ENCODE data around the gene PBX3.

PBX3 gene

GRCh38 chr9:125990186-125990792, 243.1 kb downstream of the PBX3 start:
- no peaks in the 10 kb centered on the region for H3K27me3 ChIP-seq (ENCODE audit: low read length)
- no peak overlapping the region for H2AFZ ChIP-seq (ENCODE audit: low read depth, low read length, severe bottlenecking)

GRCh38 chr9:125990793-125991220, 243.6 kb downstream of the PBX3 start:
- Histone ChIP-seq H3K4me2 (ENCODE audit: low read depth, low read length, poor library complexity, severe bottlenecking) (no peak overlapping the region), H3K9ac (ENCODE audit: low read length) (no peak overlapping the region), H3K4me3 (ENCODE audit: insufficient read depth, low read length, poor library complexity, severe bottlenecking) (no peak overlapping the region), H2AFZ (ENCODE audit: low read depth, low read length, severe bottlenecking) (no peak overlapping the region), H3K27ac (ENCODE audit: low read depth, low read length) (no peak overlapping the region), H3K36me3 (ENCODE audit: low read length) (no peaks in the 10 kb centered on the region), H3F3A (ENCODE audit: insufficient read depth) (no peaks in the 10 kb centered on the region), H4K20me1 (ENCODE audit: low read depth, low read length) (no peaks in the 10 kb centered on the region), H3K9me3 (ENCODE audit: insufficient read depth, low read length) (no peaks in the 10 kb centered on the region), H3K79me2 (ENCODE audit: insufficient read depth, low read length) (no peaks in the 10 kb centered on the region), H3K27me3 (ENCODE audit: low read length) (no peaks in the 10 kb centered on the region), H3K9me2 (replicated peaks; ENCODE audit: insufficient read depth, low read length) (no peaks in the 10 kb centered on the region)
- TF ChIP-seq, protein P1, sequence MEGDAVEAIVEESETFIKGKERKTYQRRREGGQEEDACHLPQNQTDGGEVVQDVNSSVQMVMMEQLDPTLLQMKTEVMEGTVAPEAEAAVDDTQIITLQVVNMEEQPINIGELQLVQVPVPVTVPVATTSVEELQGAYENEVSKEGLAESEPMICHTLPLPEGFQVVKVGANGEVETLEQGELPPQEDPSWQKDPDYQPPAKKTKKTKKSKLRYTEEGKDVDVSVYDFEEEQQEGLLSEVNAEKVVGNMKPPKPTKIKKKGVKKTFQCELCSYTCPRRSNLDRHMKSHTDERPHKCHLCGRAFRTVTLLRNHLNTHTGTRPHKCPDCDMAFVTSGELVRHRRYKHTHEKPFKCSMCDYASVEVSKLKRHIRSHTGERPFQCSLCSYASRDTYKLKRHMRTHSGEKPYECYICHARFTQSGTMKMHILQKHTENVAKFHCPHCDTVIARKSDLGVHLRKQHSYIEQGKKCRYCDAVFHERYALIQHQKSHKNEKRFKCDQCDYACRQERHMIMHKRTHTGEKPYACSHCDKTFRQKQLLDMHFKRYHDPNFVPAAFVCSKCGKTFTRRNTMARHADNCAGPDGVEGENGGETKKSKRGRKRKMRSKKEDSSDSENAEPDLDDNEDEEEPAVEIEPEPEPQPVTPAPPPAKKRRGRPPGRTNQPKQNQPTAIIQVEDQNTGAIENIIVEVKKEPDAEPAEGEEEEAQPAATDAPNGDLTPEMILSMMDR (IDR thresholded peaks at IDR 0.05; ENCODE audit: insufficient read depth, low read length, poor library complexity, severe bottlenecking): no peak
- TF ChIP-seq EZH2phosphoT487 (conservative IDR thresholded peaks at IDR 0.05; ENCODE audit: low read length): no peak

More at GRCh38 chr9:125990186-125990792, 243.1 kb downstream of the PBX3 start:
- Histone ChIP-seq H3K79me2 (ENCODE audit: insufficient read depth, low read length) (no peaks in the 10 kb centered on the region), H3K4me2 (ENCODE audit: low read depth, low read length, poor library complexity, severe bottlenecking) (no peak overlapping the region), H4K20me1 (ENCODE audit: low read depth, low read length) (no peaks in the 10 kb centered on the region), H3K27ac (ENCODE audit: low read depth, low read length) (no peak overlapping the region), H3K4me3 (ENCODE audit: insufficient read depth, low read length, poor library complexity, severe bottlenecking) (no peak overlapping the region), H3F3A (ENCODE audit: insufficient read depth) (no peaks in the 10 kb centered on the region), H3K36me3 (ENCODE audit: low read length) (no peaks in the 10 kb centered on the region), H3K9me2 (replicated peaks; ENCODE audit: insufficient read depth, low read length) (no peaks in the 10 kb centered on the region), H3K9me3 (ENCODE audit: insufficient read depth, low read length) (no peaks in the 10 kb centered on the region), H3K9ac (ENCODE audit: low read length) (no peak overlapping the region)
- TF ChIP-seq EZH2phosphoT487 (conservative IDR thresholded peaks at IDR 0.05; ENCODE audit: low read length): no peak
- TF ChIP-seq, protein P1 (IDR thresholded peaks at IDR 0.05; ENCODE audit: insufficient read depth, low read length, poor library complexity, severe bottlenecking): no peak

GRCh38 chr9:125991886-125992529, 244.8 kb downstream of the PBX3 start:
- Histone ChIP-seq H2AFZ (ENCODE audit: low read depth, low read length, severe bottlenecking) (no peak overlapping the region), H3K9me2 (replicated peaks; ENCODE audit: insufficient read depth, low read length) (no peaks in the 10 kb centered on the region), H3K79me2 (ENCODE audit: insufficient read depth, low read length) (no peaks in the 10 kb centered on the region), H3K4me3 (ENCODE audit: insufficient read depth, low read length, poor library complexity, severe bottlenecking) (no peak overlapping the region), H3K27ac (ENCODE audit: low read depth, low read length) (no peak overlapping the region), H3K9me3 (ENCODE audit: insufficient read depth, low read length) (no peaks in the 10 kb centered on the region), H4K20me1 (ENCODE audit: low read depth, low read length) (no peaks in the 10 kb centered on the region), H3K27me3 (ENCODE audit: low read length) (no peaks in the 10 kb centered on the region), H3K9ac (ENCODE audit: low read length) (no peak overlapping the region), H3K36me3 (ENCODE audit: low read length) (no peaks in the 10 kb centered on the region), H3F3A (ENCODE audit: insufficient read depth) (no peaks in the 10 kb centered on the region), H3K4me2 (ENCODE audit: low read depth, low read length, poor library complexity, severe bottlenecking) (no peak overlapping the region)
- TF ChIP-seq, protein P1 (IDR thresholded peaks at IDR 0.05; ENCODE audit: insufficient read depth, low read length, poor library complexity, severe bottlenecking): no peak
- TF ChIP-seq EZH2phosphoT487 (conservative IDR thresholded peaks at IDR 0.05; ENCODE audit: low read length): no peak
